ENCODE results near the gene DOCK1.

Gene DOCK1

GRCh38 chr10:127179612-127180250, 274.5 kb downstream of the DOCK1 start:
- DNase-seq (ENCODE audit: low spot score), result no peak

GRCh38 chr10:127182161-127182560, 276.9 kb downstream of the DOCK1 start:
- DNase-seq (ENCODE audit: low spot score), result no peak

GRCh38 chr10:127184582-127184981, 279.4 kb downstream of the DOCK1 start:
- DNase-seq (ENCODE audit: low spot score), result no peak

- no peak for DNase-seq (ENCODE audit: low spot score)
Observed at GRCh38 chr10:127186813-127187212, 281.6 kb downstream of the DOCK1 start.

- no peak for DNase-seq (ENCODE audit: low spot score)
Observed at GRCh38 chr10:127189226-127189625, 284.0 kb downstream of the DOCK1 start.

GRCh38 chr10:127190427-127190826, 285.2 kb downstream of the DOCK1 start:
- no peak for DNase-seq (ENCODE audit: low spot score)

- DNase-seq (ENCODE audit: low spot score), result no peak
Observed at GRCh38 chr10:127193125-127193524, 287.9 kb downstream of the DOCK1 start.

GRCh38 chr10:127194111-127194510, 288.9 kb downstream of the DOCK1 start:
- no peak for DNase-seq (ENCODE audit: low spot score)

GRCh38 chr10:127194599-127194998, 289.4 kb downstream of the DOCK1 start:
- no peak for DNase-seq (ENCODE audit: low spot score)

GRCh38 chr10:127195041-127195506, 289.8 kb downstream of the DOCK1 start:
- no peak for DNase-seq (ENCODE audit: low spot score)

GRCh38 chr10:127195571-127196281, 290.5 kb downstream of the DOCK1 start:
- no peak for DNase-seq (ENCODE audit: low spot score)

GRCh38 chr10:127196282-127197153, 291.3 kb downstream of the DOCK1 start, which contains the start of gene INSYN2A:
INSYN2A (minus strand) TSS chr10:127196591; CDS start chr10:127176395, 20,196 bp downstream.
- no peak for DNase-seq (ENCODE audit: low spot score)

GRCh38 chr10:127197154-127197432, 291.9 kb downstream of the DOCK1 start:
- no peak for DNase-seq (ENCODE audit: low spot score)

GRCh38 chr10:127198307-127198706, 293.1 kb downstream of the DOCK1 start:
- DNase-seq (ENCODE audit: low spot score), result no peak

GRCh38 chr10:127198721-127199120, 293.5 kb downstream of the DOCK1 start:
- no peak for DNase-seq (ENCODE audit: low spot score)

GRCh38 chr10:127200646-127201045, 295.4 kb downstream of the DOCK1 start:
- DNase-seq (ENCODE audit: low spot score), result no peak

- DNase-seq (ENCODE audit: low spot score), result no peak
Observed at GRCh38 chr10:127203067-127203466, 297.8 kb downstream of the DOCK1 start.

- no peak for DNase-seq (ENCODE audit: low spot score)
Observed at GRCh38 chr10:127207081-127207480, 301.9 kb downstream of the DOCK1 start.

- DNase-seq (ENCODE audit: low spot score), result no peak
Observed at GRCh38 chr10:127210936-127211466, 305.8 kb downstream of the DOCK1 start.

GRCh38 chr10:127215866-127216265, 310.6 kb downstream of the DOCK1 start:
- DNase-seq (ENCODE audit: low spot score), result no peak

- no peak for DNase-seq (ENCODE audit: low spot score)
Observed at GRCh38 chr10:127216274-127216673, 311.0 kb downstream of the DOCK1 start.

- no peak for DNase-seq (ENCODE audit: low spot score)
Observed at GRCh38 chr10:127216786-127217185, 311.6 kb downstream of the DOCK1 start.

GRCh38 chr10:127218658-127219057, 313.4 kb downstream of the DOCK1 start:
- no peak for DNase-seq (ENCODE audit: low spot score)
